ENCODE results near the gene NUDT4. TPM values are rescaled to one million over a fixed set of nuclear protein-coding genes. Genes with fewer than 3 reads are reported as not detected.

Gene NUDT4
- total and polyA plus RNA-seq, 2 donors (not counting 3 experiments of a cell fraction or from before 2014, with no cell fraction given), result 76.0 to 161 TPM

DNA sequence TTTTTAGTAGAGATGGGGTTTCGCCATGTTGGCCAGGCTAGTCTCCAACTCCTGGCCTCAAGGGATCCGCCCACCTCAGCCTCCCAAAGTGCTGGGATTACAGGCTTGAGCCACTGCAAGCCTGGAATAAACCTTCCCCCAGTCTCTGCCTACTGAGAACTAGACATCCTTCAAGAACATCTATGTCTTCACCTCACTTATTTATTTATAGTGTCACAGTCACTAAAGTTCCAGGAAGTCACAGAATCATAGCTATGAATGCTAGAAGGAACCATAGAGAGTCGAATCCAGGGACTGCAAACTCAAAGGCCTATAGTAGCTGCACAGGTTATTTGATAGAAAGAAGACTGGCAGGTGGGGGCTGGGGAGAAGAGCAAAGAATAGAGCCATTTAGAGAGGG is 44.7 kb upstream of the NUDT4 start:
- H3K27ac ChIP-seq (ENCODE audit: insufficient read depth, low read depth, low read length), result no peak overlapping the region
- POLR2A ChIA-PET, result no interaction called here
- H3K4me1 ChIP-seq (ENCODE audit: control insufficient read depth, extremely low read depth, insufficient read depth, low read length), result no peaks in the 10 kb centered on the region
- intact Hi-C loops (cut with micrococcal nuclease) (no loop called here), dilution Hi-C loops (cut with MboI; ENCODE audit: extremely low pct_ligation_motif_present, low sequenced_read_pairs) (no loop called here)
- TF ChIP-seq POLR2AphosphoS5 (IDR thresholded peaks at IDR 0.05; ENCODE audit: insufficient read depth, low read depth, low read length) (no peak), EZH2 (IDR thresholded peaks at IDR 0.05; ENCODE audit: borderline replicate concordance, low read depth, low read length, severe bottlenecking) (no peak), JUN (IDR thresholded peaks at IDR 0.05; ENCODE audit: borderline replicate concordance, insufficient read depth, insufficient read length, low read depth) (no peak), GATA2 (IDR thresholded peaks at IDR 0.05; ENCODE audit: insufficient read depth, insufficient read length, low read depth, low read length) (no peak), FOS (IDR thresholded peaks at IDR 0.05; ENCODE audit: borderline replicate concordance, insufficient read depth, low read length) (no peak), POLR2A (IDR thresholded peaks at IDR 0.05; ENCODE audit: low read depth, low read length) (no peak), MYC (IDR thresholded peaks at IDR 0.05; ENCODE audit: low read depth, low read length) (no peak)
- TF ChIP-seq, protein P1, sequence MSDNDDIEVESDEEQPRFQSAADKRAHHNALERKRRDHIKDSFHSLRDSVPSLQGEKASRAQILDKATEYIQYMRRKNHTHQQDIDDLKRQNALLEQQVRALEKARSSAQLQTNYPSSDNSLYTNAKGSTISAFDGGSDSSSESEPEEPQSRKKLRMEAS (IDR thresholded peaks at IDR 0.05; ENCODE audit: insufficient read depth, insufficient read length), result no peak
- TF ChIP-seq, protein P2, sequence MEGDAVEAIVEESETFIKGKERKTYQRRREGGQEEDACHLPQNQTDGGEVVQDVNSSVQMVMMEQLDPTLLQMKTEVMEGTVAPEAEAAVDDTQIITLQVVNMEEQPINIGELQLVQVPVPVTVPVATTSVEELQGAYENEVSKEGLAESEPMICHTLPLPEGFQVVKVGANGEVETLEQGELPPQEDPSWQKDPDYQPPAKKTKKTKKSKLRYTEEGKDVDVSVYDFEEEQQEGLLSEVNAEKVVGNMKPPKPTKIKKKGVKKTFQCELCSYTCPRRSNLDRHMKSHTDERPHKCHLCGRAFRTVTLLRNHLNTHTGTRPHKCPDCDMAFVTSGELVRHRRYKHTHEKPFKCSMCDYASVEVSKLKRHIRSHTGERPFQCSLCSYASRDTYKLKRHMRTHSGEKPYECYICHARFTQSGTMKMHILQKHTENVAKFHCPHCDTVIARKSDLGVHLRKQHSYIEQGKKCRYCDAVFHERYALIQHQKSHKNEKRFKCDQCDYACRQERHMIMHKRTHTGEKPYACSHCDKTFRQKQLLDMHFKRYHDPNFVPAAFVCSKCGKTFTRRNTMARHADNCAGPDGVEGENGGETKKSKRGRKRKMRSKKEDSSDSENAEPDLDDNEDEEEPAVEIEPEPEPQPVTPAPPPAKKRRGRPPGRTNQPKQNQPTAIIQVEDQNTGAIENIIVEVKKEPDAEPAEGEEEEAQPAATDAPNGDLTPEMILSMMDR (IDR thresholded peaks at IDR 0.05; ENCODE audit: extremely low read depth in 1 of 2, insufficient read depth in 1 of 2, low read depth in 1 of 2, low read length in 2 of 2), result no peak
- no peak overlapping the region for H3K9ac ChIP-seq (replicated peaks; ENCODE audit: extremely low read depth, insufficient read depth, low read length)
- FAIRE-seq (no peak), DNase-seq (ENCODE audit: low read depth, low spot score) (no peak)
- no peaks in the 10 kb centered on the region for H3K27me3 ChIP-seq (ENCODE audit: control insufficient read depth in 2 of 2, insufficient read depth in 2 of 2, low read length in 2 of 2)
- no peaks in the 10 kb centered on the region for H4K20me1 ChIP-seq (replicated peaks; ENCODE audit: control insufficient read depth, extremely low read depth, insufficient read depth, low read length)
- no peaks in the 10 kb centered on the region for H3K9me3 ChIP-seq (replicated peaks; ENCODE audit: control insufficient read depth, insufficient read depth, low read length)
- no peaks in the 10 kb centered on the region for H3K36me3 ChIP-seq (ENCODE audit: control insufficient read depth in 2 of 2, extremely low read depth in 1 of 2, insufficient read depth in 2 of 2, low read length in 2 of 2)
- no TSS peak for BruUV-seq (replicated peaks)
- CTCF ChIA-PET, result no interaction called here
- no peak overlapping the region for H2AFZ ChIP-seq (ENCODE audit: low read depth, low read length)
- no peak overlapping the region for H3K4me2 ChIP-seq (ENCODE audit: insufficient read depth, low read length)
- H3K9me1 ChIP-seq (replicated peaks; ENCODE audit: control insufficient read depth, extremely low read depth, insufficient read depth, low read length), result no peaks in the 10 kb centered on the region
- no peaks in the 10 kb centered on the region for H3K79me2 ChIP-seq (ENCODE audit: control insufficient read depth, insufficient read depth, low read length)
- H3K4me3 ChIP-seq (replicated peaks in 1 of 3; ENCODE audit: insufficient read depth in 1 of 3, low read depth in 1 of 3, low read length in 3 of 3), result no peak overlapping the region
